IPS-20b (cell line): ENCODE measurements around the gene UBA52.

ENCODE experiments used
- H3K27ac ChIP-seq: one replicate; pipeline ENCODE4 v1.5.1; 2013; ENCODE audit warnings: low read length
- H3K27me3 ChIP-seq: 2 replicates; pipeline ENCODE4 v1.6.1; 2013; ENCODE audit warnings: mild to moderate bottlenecking, low read length, inconsistent platforms; ENCODE audit not compliant: insufficient read depth
- H3K36me3 ChIP-seq: 2 replicates; pipeline ENCODE4 v1.6.1; 2013; ENCODE audit warnings: low read depth, mild to moderate bottlenecking, inconsistent platforms, low read length, moderate library complexity; ENCODE audit not compliant: insufficient read depth
- H3K4me1 ChIP-seq: 2 replicates; pipeline ENCODE4 v1.6.1; 2013; ENCODE audit warnings: mild to moderate bottlenecking, control low read depth, inconsistent platforms, low read length, moderate library complexity; ENCODE audit not compliant: insufficient read depth
- H3K4me3 ChIP-seq: 2 replicates; pipeline ENCODE4 v1.5.1; 2013; ENCODE audit warnings: mild to moderate bottlenecking, low read length, inconsistent platforms
- H3K9ac ChIP-seq: 2 replicates; pipeline ENCODE4 v1.6.1; 2013; ENCODE audit warnings: low read depth, mild to moderate bottlenecking, inconsistent platforms, low read length, moderate library complexity
- H3K9me3 ChIP-seq: 2 replicates; pipeline ENCODE4 v1.6.1; 2013; ENCODE audit warnings: mild to moderate bottlenecking, low read depth, low read length, inconsistent platforms; ENCODE audit not compliant: insufficient read depth

The UBA52 gene

DNA sequence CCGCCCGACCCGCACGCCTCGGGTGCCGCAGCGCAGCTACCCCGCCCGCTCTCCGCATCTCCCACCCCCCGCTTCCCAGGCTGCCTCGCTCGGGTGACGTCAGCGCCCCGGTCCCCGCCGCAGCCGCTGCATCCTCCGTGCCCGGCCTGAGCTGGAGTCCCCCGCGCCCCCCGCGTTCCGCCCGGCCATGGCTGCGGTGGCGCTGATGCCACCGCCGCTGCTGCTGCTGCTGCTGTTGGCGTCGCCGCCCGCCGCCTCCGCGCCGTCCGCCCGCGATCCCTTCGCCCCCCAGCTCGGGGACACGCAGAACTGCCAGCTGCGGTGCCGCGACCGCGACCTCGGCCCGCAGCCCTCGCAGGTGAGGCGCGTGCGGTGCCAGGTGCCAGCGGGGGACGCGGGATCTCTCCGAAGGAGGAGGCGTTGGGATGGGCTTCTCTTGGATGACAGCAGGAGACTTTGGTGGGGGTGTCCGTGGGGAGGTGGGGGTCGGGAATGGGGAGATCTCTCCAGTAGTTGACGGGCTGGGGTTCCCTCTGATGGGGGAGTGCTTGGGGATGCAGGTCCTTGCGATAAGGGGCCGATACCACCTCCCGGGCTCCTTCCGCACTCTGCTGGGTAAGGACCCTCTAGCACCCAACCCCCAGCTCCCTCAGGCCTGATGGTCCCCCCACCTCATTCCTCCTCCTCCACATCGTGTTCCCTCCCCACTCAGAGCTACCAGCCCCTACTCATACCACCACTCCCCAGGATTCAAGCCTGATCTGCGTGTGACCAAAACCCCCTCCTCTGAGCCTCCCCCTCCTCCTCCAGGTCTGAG is 41.3 kb downstream of the UBA52 start, which contains the start of gene TMEM59L:
TSS of gene TMEM59L (plus strand) at position 99 of the 817 bp plus-strand sequence. CDS start at position 188, 89 bp downstream.
- H3K27me3 ChIP-seq = peaks cover 95% of the 10 kb centered on the region

GRCh38 chr19:18613589-18614234 is 42.1 kb downstream of the UBA52 start:
- Histone ChIP-seq H3K27me3 (peaks cover 88% of the 10 kb centered on the region), H3K4me3 (peak overlapping the region; percentile 49; the same call in 1 of the 2 replicates), H3K36me3 (no peaks in the 10 kb centered on the region), H3K27ac (no peak overlapping the region), H3K9ac (no peak overlapping the region), H3K4me1 (peaks cover 11% of the 10 kb centered on the region; the same call in 1 of the 2 replicates), H3K9me3 (no peaks in the 10 kb centered on the region)

More for the DNA sequence above, 41.3 kb downstream of the UBA52 start, which contains the start of gene TMEM59L:
- no peaks in the 10 kb centered on the region for H3K36me3 ChIP-seq
- H3K4me3 ChIP-seq = peak within 1 kb of the TSS; percentile 49
- no peak within 1 kb of the TSS for H3K9ac ChIP-seq
- no peaks in the 10 kb centered on the region for H3K9me3 ChIP-seq
- peaks cover 13% of the 10 kb centered on the region; the same call in 1 of the 2 replicates for H3K4me1 ChIP-seq
- no peak within 1 kb of the TSS for H3K27ac ChIP-seq

- Histone ChIP-seq H3K9ac (no peak overlapping the region), H3K4me3 (no peak overlapping the region), H3K9me3 (no peaks in the 10 kb centered on the region), H3K4me1 (peaks cover 2% of the 10 kb centered on the region; the same call in 1 of the 2 replicates), H3K27ac (no peak overlapping the region), H3K36me3 (no peaks in the 10 kb centered on the region), H3K27me3 (peaks cover 64% of the 10 kb centered on the region)
Observed at GRCh38 chr19:18616023-18616422, 44.4 kb downstream of the UBA52 start.

GRCh38 chr19:18617562-18617961 is 45.9 kb downstream of the UBA52 start:
- Histone ChIP-seq H3K36me3 (no peaks in the 10 kb centered on the region), H3K27ac (no peak overlapping the region), H3K9ac (no peak overlapping the region), H3K9me3 (no peaks in the 10 kb centered on the region), H3K4me3 (no peak overlapping the region), H3K27me3 (peaks cover 49% of the 10 kb centered on the region), H3K4me1 (peaks cover 2% of the 10 kb centered on the region; the same call in 1 of the 2 replicates)

GRCh38 chr19:18618236-18618635 is 46.6 kb downstream of the UBA52 start:
- peaks cover 42% of the 10 kb centered on the region for H3K27me3 ChIP-seq
- H3K27ac ChIP-seq = no peak overlapping the region
- peaks cover 2% of the 10 kb centered on the region; the same call in 1 of the 2 replicates for H3K4me1 ChIP-seq

DNA sequence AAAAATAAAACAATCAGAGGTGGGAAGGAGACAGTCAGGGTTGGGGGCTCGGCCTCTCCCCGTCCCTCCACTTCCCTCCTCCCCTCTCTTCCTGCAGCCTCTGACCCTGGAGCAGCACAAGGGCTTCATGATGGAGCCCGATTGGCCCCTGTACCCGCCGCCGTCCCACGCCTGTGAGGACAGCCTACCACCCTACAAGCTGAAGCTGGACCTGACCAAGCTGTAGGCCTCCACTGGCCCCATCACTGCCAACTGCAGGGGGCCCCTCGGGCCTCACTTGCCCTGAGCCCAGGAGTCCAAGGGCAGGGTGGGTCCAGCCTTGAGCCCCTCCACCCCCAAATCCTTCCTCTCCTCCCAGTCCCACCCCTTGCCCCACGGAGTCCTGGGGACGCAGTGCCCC is 48.7 kb downstream of the UBA52 start:
- H3K36me3 ChIP-seq = no peaks in the 10 kb centered on the region
- H3K27me3 ChIP-seq = peaks cover 26% of the 10 kb centered on the region
- H3K27ac ChIP-seq = no peak overlapping the region
- no peak overlapping the region for H3K9ac ChIP-seq
- H3K4me3 ChIP-seq = no peak overlapping the region
- H3K4me1 ChIP-seq = no peaks in the 10 kb centered on the region
- H3K9me3 ChIP-seq = no peaks in the 10 kb centered on the region

More at GRCh38 chr19:18618236-18618635, 46.6 kb downstream of the UBA52 start:
- no peaks in the 10 kb centered on the region for H3K9me3 ChIP-seq
- no peak overlapping the region for H3K4me3 ChIP-seq
- H3K36me3 ChIP-seq = no peaks in the 10 kb centered on the region
- H3K9ac ChIP-seq = no peak overlapping the region

- Histone ChIP-seq H3K27ac (no peak overlapping the region), H3K27me3 (peaks cover 20% of the 10 kb centered on the region), H3K9me3 (no peaks in the 10 kb centered on the region), H3K9ac (no peak overlapping the region), H3K36me3 (no peaks in the 10 kb centered on the region), H3K4me3 (no peak overlapping the region), H3K4me1 (no peaks in the 10 kb centered on the region)
Observed at GRCh38 chr19:18620902-18621301, 49.2 kb downstream of the UBA52 start.

DNA sequence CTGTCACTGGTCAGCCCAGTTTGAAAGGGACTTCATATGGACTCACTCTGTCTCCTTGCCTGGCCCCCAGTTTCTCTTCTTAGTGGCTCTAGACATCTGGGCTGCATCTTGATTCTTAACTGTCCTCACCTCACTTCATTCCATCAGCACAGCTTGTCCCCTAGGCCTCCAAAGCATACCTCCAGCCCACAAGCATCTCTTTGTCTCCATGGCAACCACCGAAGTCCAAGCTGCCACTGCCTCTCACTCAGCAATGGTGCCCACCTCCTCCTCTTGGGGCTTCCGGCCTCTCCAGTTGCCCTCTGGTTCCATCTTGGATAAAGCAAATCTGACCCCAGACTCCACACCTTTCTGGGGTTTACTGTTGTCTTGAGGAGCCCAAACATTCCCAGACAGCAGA is 55.2 kb downstream of the UBA52 start:
- Histone ChIP-seq H3K27ac (no peak overlapping the region), H3K4me3 (no peak overlapping the region), H3K27me3 (peaks cover 19% of the 10 kb centered on the region), H3K36me3 (no peaks in the 10 kb centered on the region), H3K9ac (no peak overlapping the region), H3K4me1 (no peaks in the 10 kb centered on the region), H3K9me3 (no peaks in the 10 kb centered on the region)
